HG03135 (cell line): ENCODE data around the gene ZNF543.

Experiments
- ATAC-seq: cut with Tn5 transposase; IDR thresholded peaks from one replicate; pipeline ENCODE4 v1.9.1; 2021; ENCODE audit warnings: mild to moderate bottlenecking, moderate library complexity; ENCODE audit not compliant: unreplicated experiment

Gene ZNF543

DNA sequence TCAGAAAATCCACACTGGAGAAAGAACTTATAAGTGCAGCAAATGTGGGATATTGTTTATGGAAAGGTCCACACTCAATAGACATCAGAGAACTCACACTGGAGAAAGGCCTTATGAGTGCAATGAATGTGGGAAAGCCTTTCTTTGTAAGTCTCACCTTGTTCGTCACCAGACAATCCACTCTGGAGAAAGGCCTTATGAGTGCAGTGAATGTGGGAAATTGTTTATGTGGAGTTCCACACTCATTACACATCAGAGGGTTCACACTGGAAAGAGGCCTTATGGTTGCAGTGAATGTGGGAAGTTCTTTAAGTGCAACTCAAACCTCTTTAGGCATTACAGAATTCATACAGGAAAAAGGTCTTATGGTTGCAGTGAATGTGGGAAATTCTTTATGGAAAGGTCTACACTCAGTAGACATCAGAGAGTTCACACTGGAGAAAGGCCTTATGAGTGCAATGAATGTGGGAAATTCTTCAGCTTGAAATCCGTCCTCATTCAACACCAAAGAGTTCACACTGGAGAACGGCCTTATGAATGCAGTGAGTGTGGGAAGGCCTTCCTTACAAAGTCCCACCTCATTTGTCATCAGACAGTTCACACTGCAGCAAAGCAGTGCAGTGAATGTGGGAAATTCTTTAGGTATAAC, 57.4 kb downstream of the ZNF543 start:
- no peak for ATAC-seq
